A549 (cell line): ENCODE results near the gene ISCA2.

ENCODE experiments used
- EP300 ChIP-seq, 2 experiments: fragments of >200 bp; sonication (Bioruptor Twin); formaldehyde crosslinking; IDR thresholded peaks; 2 replicates in 1 of 2; 3 replicates in 1 of 2; pipeline ENCODE4 v1.6.1; 2016 to 2017
- NFE2L2 ChIP-seq: fragments of 150-350 bp; conservative IDR thresholded peaks from 2 replicates; pipeline ENCODE4 v1.6.1; 2014; ENCODE audit warnings: low read length
- POLR2A ChIP-seq: IDR thresholded peaks from 2 replicates; pipeline ENCODE4 v1.6.1; 2012; ENCODE audit warnings: mild to moderate bottlenecking, low read length
- RAD21 ChIP-seq, 2 experiments: fragments of >200 bp in 1 of 2; sonication (Bioruptor Twin) in 1 of 2; formaldehyde crosslinking in 1 of 2; IDR thresholded peaks in 1 of 2; conservative IDR thresholded peaks in 1 of 2; 2 replicates in 1 of 2; 3 replicates in 1 of 2; pipeline ENCODE4 v1.6.1; 2012 to 2018; ENCODE audit warnings: inconsistent platforms in 1 of 2
- SMC3 ChIP-seq: fragments of >200 bp; sonication (Bioruptor Twin); formaldehyde crosslinking; IDR thresholded peaks from 3 replicates; pipeline ENCODE4 v1.6.1; 2018; ENCODE audit warnings: inconsistent platforms
- TFCP2L1 ChIP-seq: fragments of 250-450 bp; sonication (Bioruptor Pico); IDR thresholded peaks from 2 replicates; pipeline ENCODE4 v1.5.0; 2021; ENCODE audit warnings: mild to moderate bottlenecking
- TF ChIP-seq, protein P1 (sequence below): fragments of >200 bp; sonication (Bioruptor Twin); formaldehyde crosslinking; IDR thresholded peaks from 3 replicates; pipeline ENCODE4 v1.5.1; 2016

DNA sequence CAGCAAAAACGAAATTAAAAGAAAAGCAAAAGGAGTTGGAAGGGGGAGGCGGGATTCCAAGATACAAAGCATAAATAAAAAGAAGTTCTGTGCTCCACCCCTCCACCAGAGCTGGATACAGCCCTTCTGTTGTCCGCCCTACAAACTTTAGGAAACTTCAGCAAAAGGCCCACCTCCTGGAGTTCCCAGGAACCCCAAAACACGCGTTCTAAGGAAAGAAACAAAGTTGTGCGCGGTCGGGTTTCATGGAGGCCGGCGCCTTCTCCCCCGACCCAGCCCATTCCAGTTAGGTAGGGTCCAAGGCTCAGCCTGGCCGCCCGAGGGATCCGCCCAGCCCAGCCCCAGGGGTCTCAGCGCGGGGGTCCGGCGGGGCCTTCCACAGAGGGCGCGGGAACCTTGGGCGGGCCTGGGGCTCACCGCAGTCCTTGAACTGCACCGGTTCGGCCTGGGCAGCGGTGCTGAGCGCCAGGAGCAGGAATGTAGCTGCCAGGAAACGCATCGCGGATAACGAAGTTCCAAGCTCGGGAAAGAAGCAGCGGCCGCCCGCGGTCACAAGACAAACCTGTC is 706 bp upstream of the ISCA2 start, which contains the start of gene NPC2:
- TF ChIP-seq, protein P1, sequence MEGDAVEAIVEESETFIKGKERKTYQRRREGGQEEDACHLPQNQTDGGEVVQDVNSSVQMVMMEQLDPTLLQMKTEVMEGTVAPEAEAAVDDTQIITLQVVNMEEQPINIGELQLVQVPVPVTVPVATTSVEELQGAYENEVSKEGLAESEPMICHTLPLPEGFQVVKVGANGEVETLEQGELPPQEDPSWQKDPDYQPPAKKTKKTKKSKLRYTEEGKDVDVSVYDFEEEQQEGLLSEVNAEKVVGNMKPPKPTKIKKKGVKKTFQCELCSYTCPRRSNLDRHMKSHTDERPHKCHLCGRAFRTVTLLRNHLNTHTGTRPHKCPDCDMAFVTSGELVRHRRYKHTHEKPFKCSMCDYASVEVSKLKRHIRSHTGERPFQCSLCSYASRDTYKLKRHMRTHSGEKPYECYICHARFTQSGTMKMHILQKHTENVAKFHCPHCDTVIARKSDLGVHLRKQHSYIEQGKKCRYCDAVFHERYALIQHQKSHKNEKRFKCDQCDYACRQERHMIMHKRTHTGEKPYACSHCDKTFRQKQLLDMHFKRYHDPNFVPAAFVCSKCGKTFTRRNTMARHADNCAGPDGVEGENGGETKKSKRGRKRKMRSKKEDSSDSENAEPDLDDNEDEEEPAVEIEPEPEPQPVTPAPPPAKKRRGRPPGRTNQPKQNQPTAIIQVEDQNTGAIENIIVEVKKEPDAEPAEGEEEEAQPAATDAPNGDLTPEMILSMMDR = no peak
- TF ChIP-seq SMC3 (no peak), POLR2A (peak; percentile 54), NFE2L2 (no peak), TFCP2L1 (CRISPR knock-in tag) (no peak), RAD21 (conservative IDR thresholded peaks at IDR 0.05 in 1 of 2, IDR thresholded peaks at IDR 0.05 in 1 of 2) (no peak), EP300 (IDR thresholded peaks at IDR 0.05) (no peak)
